ENCODE measurements around the gene LMBRD1.

LMBRD1 gene

GRCh38 chr6:69624944-69625343 is 171.9 kb downstream of the LMBRD1 start:
- DNase-seq, result no peak
